NCI-H226 (cell line): Measurements from ENCODE around the gene MUC5AC.
"Not testable (repeated sequence)": the region's sequence is repeated elsewhere in the genome, so short reads cannot be mapped to it uniquely, and the experiment has no call there.

Experiments
- DNase-seq: peaks from one replicate; pipeline ENCODE4 v3.0.0-alpha.2; 2015

Gene MUC5AC

GRCh38 chr11:1179641-1180040 is 21.9 kb downstream of the MUC5AC start:
- no peak for DNase-seq

GRCh38 chr11:1180171-1180570 is 22.4 kb downstream of the MUC5AC start:
- no peak for DNase-seq

GRCh38 chr11:1180947-1181391 is 23.2 kb downstream of the MUC5AC start:
- no peak for DNase-seq

- DNase-seq, result no peak
Observed at GRCh38 chr11:1181420-1181819, 23.7 kb downstream of the MUC5AC start.

- no peak for DNase-seq
Observed at GRCh38 chr11:1181853-1182535, 24.2 kb downstream of the MUC5AC start.

GRCh38 chr11:1184139-1184538 is 26.4 kb downstream of the MUC5AC start:
- DNase-seq, result not testable (repeated sequence)

- DNase-seq, result not testable (repeated sequence)
Observed at GRCh38 chr11:1188451-1189130, 30.8 kb downstream of the MUC5AC start.

GRCh38 chr11:1189816-1190215 is 32.1 kb downstream of the MUC5AC start:
- DNase-seq, result not testable (repeated sequence)

GRCh38 chr11:1191786-1192470 is 34.2 kb downstream of the MUC5AC start:
- DNase-seq, result not testable (repeated sequence)

- no peak for DNase-seq
Observed at GRCh38 chr11:1192741-1193325, 35.1 kb downstream of the MUC5AC start.

GRCh38 chr11:1193326-1194230 is 35.8 kb downstream of the MUC5AC start:
- no peak for DNase-seq

GRCh38 chr11:1194231-1194976 is 36.7 kb downstream of the MUC5AC start:
- DNase-seq, result no peak

GRCh38 chr11:1194977-1195681 is 37.4 kb downstream of the MUC5AC start:
- no peak for DNase-seq

GRCh38 chr11:1195682-1196515 is 38.1 kb downstream of the MUC5AC start:
- no peak for DNase-seq

- DNase-seq, result no peak
Observed at GRCh38 chr11:1196516-1197391, 39.0 kb downstream of the MUC5AC start.

- no peak for DNase-seq
Observed at GRCh38 chr11:1197431-1197885, 39.7 kb downstream of the MUC5AC start.

GRCh38 chr11:1197886-1198560 is 40.3 kb downstream of the MUC5AC start:
- no peak for DNase-seq

- no peak for DNase-seq
Observed at GRCh38 chr11:1198561-1199240, 40.9 kb downstream of the MUC5AC start.
